ENCODE data around the gene NUP98.
"Not testable (repeated sequence)": the region's sequence is repeated elsewhere in the genome, so short reads cannot be mapped to it uniquely, and the experiment has no call there.

NUP98 gene

GRCh38 chr11:3825473-3826154, 28.3 kb upstream of the NUP98 start:
- DNase-seq, result no peak

GRCh38 chr11:3824714-3825472, 27.5 kb upstream of the NUP98 start:
- no peak for DNase-seq

- no peak for DNase-seq
Observed at GRCh38 chr11:3823762-3824506, 26.6 kb upstream of the NUP98 start.

GRCh38 chr11:3823303-3823702, 25.9 kb upstream of the NUP98 start:
- no peak for DNase-seq

- no peak for DNase-seq
Observed at GRCh38 chr11:3822312-3822711, 25.0 kb upstream of the NUP98 start.

GRCh38 chr11:3820971-3821370, 23.6 kb upstream of the NUP98 start:
- DNase-seq, result no peak

GRCh38 chr11:3817181-3817800, 19.9 kb upstream of the NUP98 start:
- DNase-seq, result no peak

GRCh38 chr11:3816673-3817072, 19.3 kb upstream of the NUP98 start:
- DNase-seq, result no peak

- no peak for DNase-seq
Observed at GRCh38 chr11:3815845-3816244, 18.5 kb upstream of the NUP98 start.

- DNase-seq, result not testable (repeated sequence)
Observed at GRCh38 chr11:3814832-3815231, 17.5 kb upstream of the NUP98 start.

GRCh38 chr11:3810951-3811350, 13.6 kb upstream of the NUP98 start:
- DNase-seq, result no peak

GRCh38 chr11:3810446-3810845, 13.1 kb upstream of the NUP98 start:
- DNase-seq, result no peak

- no peak for DNase-seq
Observed at GRCh38 chr11:3809624-3809928, 12.2 kb upstream of the NUP98 start.

GRCh38 chr11:3808861-3809623, 11.7 kb upstream of the NUP98 start:
- DNase-seq, result peak; percentile 21

GRCh38 chr11:3807909-3808860, 10.8 kb upstream of the NUP98 start, which contains the start of gene PGAP2:
PGAP2 (plus strand) TSS chr11:3808560; CDS start chr11:3811260, 2,700 bp downstream.
- DNase-seq, result peak; percentile 45

- no peak for DNase-seq
Observed at GRCh38 chr11:3803726-3804495, 6.6 kb upstream of the NUP98 start.

GRCh38 chr11:3802011-3802790, 4.8 kb upstream of the NUP98 start:
- no peak for DNase-seq

GRCh38 chr11:3799873-3800272, 2.5 kb upstream of the NUP98 start:
- no peak for DNase-seq

GRCh38 chr11:3799143-3799542, 1.8 kb upstream of the NUP98 start:
- DNase-seq, result no peak

GRCh38 chr11:3796801-3797328, 489 bp downstream of the NUP98 start:
- no peak for DNase-seq
